GOT3 (cell line): ENCODE measurements around the gene PPME1.

Experiments used
- DNase-seq: peaks from one replicate; lab custom pipeline; 2025; ENCODE audit warnings: mixed read lengths; lab: John Stamatoyannopoulos, UW

The PPME1 gene

GRCh38 chr11:74280494-74280893, 109.4 kb downstream of the PPME1 start:
- no peak for DNase-seq

- DNase-seq: no peak
Observed at GRCh38 chr11:74282421-74282820, 111.3 kb downstream of the PPME1 start.

GRCh38 chr11:74282914-74283371, 111.9 kb downstream of the PPME1 start:
- no peak for DNase-seq

GRCh38 chr11:74283580-74284180, 112.6 kb downstream of the PPME1 start:
- DNase-seq: no peak

GRCh38 chr11:74284466-74284865, 113.4 kb downstream of the PPME1 start:
- DNase-seq: no peak

GRCh38 chr11:74288161-74288560, 117.1 kb downstream of the PPME1 start:
- no peak for DNase-seq

- no peak for DNase-seq
Observed at GRCh38 chr11:74288911-74289310, 117.8 kb downstream of the PPME1 start.

GRCh38 chr11:74297484-74297883, 126.4 kb downstream of the PPME1 start:
- no peak for DNase-seq

GRCh38 chr11:74299015-74299414, 127.9 kb downstream of the PPME1 start:
- DNase-seq: no peak
